Osteocyte (in vitro differentiated cells): ENCODE measurements around the gene METTL3. TPM values are rescaled to one million over a fixed set of nuclear protein-coding genes. Genes with fewer than 3 reads are reported as not detected.

Experiments
- DNase-seq: peaks from one replicate; pipeline ENCODE4 v3.0.0; 2021; ENCODE audit warnings: mixed read lengths; ENCODE audit not compliant: unreplicated experiment; ENCODE audit errors: extremely low spot score
- H3K27ac Mint-ChIP-seq: one replicate; pipeline ENCODE4 v1.8.0; 2021; ENCODE audit warnings: mild to moderate bottlenecking, mixed read lengths; ENCODE audit not compliant: unreplicated experiment
- H3K27me3 Mint-ChIP-seq: one replicate; pipeline ENCODE4 v1.8.0; 2021; ENCODE audit warnings: mixed read lengths; ENCODE audit not compliant: unreplicated experiment
- H3K36me3 Mint-ChIP-seq: one replicate; pipeline ENCODE4 v1.8.0; 2021; ENCODE audit warnings: mixed read lengths; ENCODE audit not compliant: unreplicated experiment
- H3K4me1 Mint-ChIP-seq: one replicate; pipeline ENCODE4 v1.8.0; 2021; ENCODE audit warnings: mixed read lengths; ENCODE audit not compliant: unreplicated experiment
- H3K4me3 Mint-ChIP-seq: one replicate; pipeline ENCODE4 v1.8.0; 2021; ENCODE audit warnings: mild to moderate bottlenecking, moderate library complexity, mixed read lengths; ENCODE audit not compliant: unreplicated experiment
- H3K9me3 Mint-ChIP-seq: one replicate; pipeline ENCODE4 v1.8.0; 2021; ENCODE audit warnings: mixed read lengths; ENCODE audit not compliant: unreplicated experiment
- total RNA-seq: library from RNA; stranded (reverse); gene quantifications from 2 replicates; pipeline ENCODE4 v1.2.1, GENCODE V29; 2021
- TF ChIP-seq, protein P1 (sequence below): fragments of 200-600 bp; sonication (generic); IDR thresholded peaks from 2 replicates; pipeline ENCODE4 v1.5.0; 2021; ENCODE audit warnings: antibody characterized with exemption, mild to moderate bottlenecking, moderate library complexity

METTL3 gene
- total RNA-seq, 1 donor from 2014 or later = 42.9 TPM

GRCh38 chr14:21539189-21539940 lies 28.2 kb upstream of the METTL3 start:
- Mint-ChIP-seq H3K9me3 (no peaks in the 10 kb centered on the region), H3K4me3 (no peak overlapping the region), H3K27ac (no peak overlapping the region), H3K36me3 (no peaks in the 10 kb centered on the region), H3K4me1 (peaks cover 10% of the 10 kb centered on the region), H3K27me3 (peaks cover 53% of the 10 kb centered on the region)
- TF ChIP-seq, protein P1, sequence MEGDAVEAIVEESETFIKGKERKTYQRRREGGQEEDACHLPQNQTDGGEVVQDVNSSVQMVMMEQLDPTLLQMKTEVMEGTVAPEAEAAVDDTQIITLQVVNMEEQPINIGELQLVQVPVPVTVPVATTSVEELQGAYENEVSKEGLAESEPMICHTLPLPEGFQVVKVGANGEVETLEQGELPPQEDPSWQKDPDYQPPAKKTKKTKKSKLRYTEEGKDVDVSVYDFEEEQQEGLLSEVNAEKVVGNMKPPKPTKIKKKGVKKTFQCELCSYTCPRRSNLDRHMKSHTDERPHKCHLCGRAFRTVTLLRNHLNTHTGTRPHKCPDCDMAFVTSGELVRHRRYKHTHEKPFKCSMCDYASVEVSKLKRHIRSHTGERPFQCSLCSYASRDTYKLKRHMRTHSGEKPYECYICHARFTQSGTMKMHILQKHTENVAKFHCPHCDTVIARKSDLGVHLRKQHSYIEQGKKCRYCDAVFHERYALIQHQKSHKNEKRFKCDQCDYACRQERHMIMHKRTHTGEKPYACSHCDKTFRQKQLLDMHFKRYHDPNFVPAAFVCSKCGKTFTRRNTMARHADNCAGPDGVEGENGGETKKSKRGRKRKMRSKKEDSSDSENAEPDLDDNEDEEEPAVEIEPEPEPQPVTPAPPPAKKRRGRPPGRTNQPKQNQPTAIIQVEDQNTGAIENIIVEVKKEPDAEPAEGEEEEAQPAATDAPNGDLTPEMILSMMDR = no peak
- DNase-seq = no peak

DNA sequence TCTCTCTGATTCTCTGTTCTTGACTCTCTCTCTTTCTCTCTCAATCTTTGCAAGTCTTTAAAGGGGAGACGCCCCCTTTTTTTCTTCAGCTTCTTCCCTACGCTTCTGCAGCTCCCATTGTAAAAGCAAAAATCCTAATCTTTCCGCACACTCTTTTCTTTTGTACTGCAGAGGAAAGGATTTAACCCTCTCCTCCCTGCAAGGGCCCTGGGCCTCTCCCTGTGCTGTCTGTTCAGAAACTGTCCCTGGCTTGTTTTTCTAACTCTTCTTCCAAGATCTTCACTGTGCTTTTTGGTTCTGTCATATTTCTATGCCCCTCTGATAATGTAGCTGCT lies 25.9 kb upstream of the METTL3 start:
- Mint-ChIP-seq H3K27ac (no peak overlapping the region), H3K27me3 (peaks cover 55% of the 10 kb centered on the region), H3K36me3 (no peaks in the 10 kb centered on the region), H3K4me1 (peaks cover 10% of the 10 kb centered on the region), H3K9me3 (no peaks in the 10 kb centered on the region), H3K4me3 (peak overlapping the region; percentile 44)
- no peak for DNase-seq
- TF ChIP-seq, protein P1 = no peak

DNA sequence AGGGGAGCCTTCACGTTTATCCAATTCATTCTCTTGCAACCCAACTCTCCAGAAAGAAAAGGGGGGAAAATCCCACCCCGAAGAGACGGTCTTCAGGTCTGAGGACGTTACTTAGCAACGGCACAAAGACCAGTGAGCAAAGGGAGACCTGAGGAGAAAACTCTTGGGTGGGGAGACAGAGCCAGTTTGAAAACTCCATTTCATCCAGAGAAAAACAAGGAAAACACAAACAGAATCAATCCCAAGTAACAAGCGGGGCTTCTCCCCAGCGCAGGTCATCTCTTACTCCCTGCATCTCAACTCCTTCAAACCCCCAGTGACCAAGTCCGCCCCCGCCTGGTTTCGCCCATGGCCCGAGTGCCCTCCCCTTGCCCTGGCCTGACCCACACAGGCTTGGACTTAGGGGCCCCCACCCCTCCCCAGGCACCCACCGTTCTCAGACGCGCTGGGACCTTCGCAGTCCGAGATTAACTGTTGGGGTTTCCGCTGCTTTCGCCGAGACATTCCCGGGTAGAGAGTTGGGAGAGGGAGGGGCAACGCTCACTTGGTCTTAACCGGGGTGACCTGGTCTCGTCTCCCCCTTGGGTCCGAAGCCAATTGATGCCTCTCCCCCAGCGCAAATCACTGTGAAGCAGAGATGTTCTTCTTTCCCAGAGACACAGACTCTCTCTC lies 25.4 kb upstream of the METTL3 start:
- DNase-seq = no peak
- TF ChIP-seq, protein P1 = no peak
- Mint-ChIP-seq H3K4me1 (peaks cover 10% of the 10 kb centered on the region), H3K4me3 (peak overlapping the region; percentile 44), H3K27me3 (peaks cover 59% of the 10 kb centered on the region), H3K9me3 (no peaks in the 10 kb centered on the region), H3K36me3 (no peaks in the 10 kb centered on the region), H3K27ac (no peak overlapping the region)

GRCh38 chr14:21535545-21536417 lies 24.6 kb upstream of the METTL3 start:
- TF ChIP-seq, protein P1 = no peak
- no peaks in the 10 kb centered on the region for H3K36me3 Mint-ChIP-seq
- H3K27ac Mint-ChIP-seq = no peak overlapping the region
- H3K9me3 Mint-ChIP-seq = no peaks in the 10 kb centered on the region
- peaks cover 10% of the 10 kb centered on the region for H3K4me1 Mint-ChIP-seq
- peaks cover 61% of the 10 kb centered on the region for H3K27me3 Mint-ChIP-seq
- peak overlapping the region; percentile 44 for H3K4me3 Mint-ChIP-seq
- DNase-seq = no peak
